NCI-H526 (cell line): ENCODE measurements around the gene CD74.

Experiments used
- DNase-seq, 2 experiments: peaks; one replicate each; lab custom pipeline; 2025; lab: John Stamatoyannopoulos, UW

The CD74 gene

GRCh38 chr5:150358261-150359095 lies 54.2 kb downstream of the CD74 start:
- no peak for DNase-seq

GRCh38 chr5:150357326-150358260 lies 55.1 kb downstream of the CD74 start, which contains the start of gene TCOF1:
Gene TCOF1 (plus strand): TSS chr5:150357697. CDS start chr5:150357747, 50 bp downstream.
- peak; percentile 78 to 97 for DNase-seq

GRCh38 chr5:150356575-150357294 lies 56.0 kb downstream of the CD74 start:
- DNase-seq, result no peak

GRCh38 chr5:150355791-150356190 lies 56.9 kb downstream of the CD74 start:
- DNase-seq, result no peak

- no peak for DNase-seq
Measured at GRCh38 chr5:150353032-150353675, 59.6 kb downstream of the CD74 start.

- no peak for DNase-seq
Measured at GRCh38 chr5:150352244-150353031, 60.3 kb downstream of the CD74 start.
